ENCODE results near the gene PYGO2. TPM values are rescaled to one million over a fixed set of nuclear protein-coding genes. Genes with fewer than 3 reads are reported as not detected.

The PYGO2 gene, protein sequence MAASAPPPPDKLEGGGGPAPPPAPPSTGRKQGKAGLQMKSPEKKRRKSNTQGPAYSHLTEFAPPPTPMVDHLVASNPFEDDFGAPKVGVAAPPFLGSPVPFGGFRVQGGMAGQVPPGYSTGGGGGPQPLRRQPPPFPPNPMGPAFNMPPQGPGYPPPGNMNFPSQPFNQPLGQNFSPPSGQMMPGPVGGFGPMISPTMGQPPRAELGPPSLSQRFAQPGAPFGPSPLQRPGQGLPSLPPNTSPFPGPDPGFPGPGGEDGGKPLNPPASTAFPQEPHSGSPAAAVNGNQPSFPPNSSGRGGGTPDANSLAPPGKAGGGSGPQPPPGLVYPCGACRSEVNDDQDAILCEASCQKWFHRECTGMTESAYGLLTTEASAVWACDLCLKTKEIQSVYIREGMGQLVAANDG
- total RNA-seq: 17.5 and 20.9 TPM in 2 replicates

GRCh38 chr1:154961207-154962155 is at the start of gene PYGO2:
Gene PYGO2 (minus strand): TSS chr1:154961782. CDS start chr1:154961576, 206 bp downstream.
- DNase-seq (ENCODE audit: extremely low read depth, low read depth, low spot score): no peak

- no peak for DNase-seq (ENCODE audit: extremely low read depth, low read depth, low spot score)
Measured at GRCh38 chr1:155011004-155011416, 49.4 kb upstream of the PYGO2 start.

DNA sequence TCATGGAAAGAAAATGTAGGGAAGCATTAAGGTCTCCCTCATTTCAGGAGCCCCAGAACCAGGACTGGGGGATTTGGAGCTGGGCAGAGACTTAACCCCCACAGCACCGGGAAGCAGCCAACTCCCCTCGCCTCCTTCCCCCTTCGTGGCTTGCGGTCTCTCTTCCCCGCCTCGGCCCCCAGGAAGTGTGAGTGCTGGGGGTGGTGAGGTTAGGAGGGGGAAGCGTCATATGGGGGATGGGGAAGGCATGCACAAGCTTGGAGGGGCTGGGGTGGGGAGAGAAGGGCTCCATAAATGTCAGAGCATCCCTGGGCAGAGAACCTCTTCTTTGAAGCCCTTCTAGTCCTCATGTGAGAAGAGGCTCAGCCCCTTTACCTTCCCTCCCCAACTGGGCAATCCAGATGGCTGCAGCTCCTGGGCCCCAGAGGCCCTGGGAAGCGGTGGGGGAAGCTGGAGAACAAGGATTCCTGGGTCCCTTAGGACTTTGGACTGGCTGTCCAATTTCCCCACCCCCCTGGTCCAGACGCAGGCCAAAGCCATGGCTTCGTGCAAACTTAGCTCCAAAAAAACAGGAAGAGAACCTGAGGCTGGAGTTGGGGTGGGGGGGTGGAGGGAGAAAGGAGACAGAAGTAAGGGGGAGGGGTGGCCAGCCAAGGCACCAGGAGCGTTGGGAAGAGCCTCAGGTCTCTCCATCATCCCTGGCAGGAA is 48.8 kb upstream of the PYGO2 start:
- no peak for DNase-seq (ENCODE audit: extremely low read depth, low read depth, low spot score)

GRCh38 chr1:155009742-155010141 is 48.2 kb upstream of the PYGO2 start:
- no peak for DNase-seq (ENCODE audit: extremely low read depth, low read depth, low spot score)

DNA sequence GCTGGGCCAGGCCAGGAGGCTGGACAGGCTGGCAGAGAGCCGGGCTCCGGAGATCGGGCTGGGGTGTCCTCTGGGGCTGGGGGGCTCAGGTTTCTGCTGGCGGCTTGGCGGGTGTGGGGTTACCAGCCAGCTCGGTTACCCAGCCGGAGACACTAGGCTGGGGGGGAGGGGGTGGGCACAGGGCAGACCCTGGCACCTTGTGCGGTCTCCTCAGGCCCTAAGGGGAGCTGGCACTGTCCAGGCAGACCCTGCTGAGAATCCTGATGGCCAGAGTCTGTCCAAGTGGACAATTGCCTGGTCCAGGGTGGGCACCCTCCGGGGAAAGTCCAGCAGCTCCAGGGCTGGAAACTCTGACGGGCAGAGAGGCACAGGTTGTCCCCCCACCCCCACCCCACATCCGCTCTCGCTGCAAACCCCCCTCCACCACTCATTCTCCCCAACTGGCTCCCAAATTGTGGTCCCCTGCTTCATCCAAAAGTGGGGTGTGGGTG is 47.7 kb upstream of the PYGO2 start:
- DNase-seq (ENCODE audit: extremely low read depth, low read depth, low spot score): no peak

GRCh38 chr1:155008015-155008941 is 46.7 kb upstream of the PYGO2 start:
- DNase-seq (ENCODE audit: extremely low read depth, low read depth, low spot score): no peak

GRCh38 chr1:155007251-155007828 is 45.8 kb upstream of the PYGO2 start:
- no peak for DNase-seq (ENCODE audit: extremely low read depth, low read depth, low spot score)

DNA sequence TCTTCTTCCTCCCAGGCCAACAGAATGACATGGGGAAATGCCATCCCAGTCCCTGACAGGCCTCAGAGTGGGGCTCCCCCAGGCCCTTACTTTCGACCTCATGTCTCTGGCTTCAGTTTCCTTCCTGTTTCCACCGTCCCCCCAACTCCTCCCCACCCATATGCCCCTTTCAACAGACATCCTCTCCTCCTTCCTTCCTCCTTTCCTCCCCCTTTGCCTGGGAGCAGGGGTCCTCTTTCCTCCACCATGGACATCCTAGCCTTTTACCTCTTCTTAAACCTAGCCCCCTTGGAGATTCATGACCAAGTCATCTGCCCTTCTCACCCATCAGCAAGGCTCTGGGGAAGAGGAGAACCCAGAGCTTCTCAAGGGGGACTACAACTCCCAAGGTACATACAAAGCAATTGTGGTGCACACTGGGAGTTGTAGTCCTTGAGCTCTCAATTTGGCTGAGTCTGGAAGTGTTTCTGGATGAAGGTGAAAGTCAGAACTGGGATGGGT is 45.1 kb upstream of the PYGO2 start:
- no peak for DNase-seq (ENCODE audit: extremely low read depth, low read depth, low spot score)

DNA sequence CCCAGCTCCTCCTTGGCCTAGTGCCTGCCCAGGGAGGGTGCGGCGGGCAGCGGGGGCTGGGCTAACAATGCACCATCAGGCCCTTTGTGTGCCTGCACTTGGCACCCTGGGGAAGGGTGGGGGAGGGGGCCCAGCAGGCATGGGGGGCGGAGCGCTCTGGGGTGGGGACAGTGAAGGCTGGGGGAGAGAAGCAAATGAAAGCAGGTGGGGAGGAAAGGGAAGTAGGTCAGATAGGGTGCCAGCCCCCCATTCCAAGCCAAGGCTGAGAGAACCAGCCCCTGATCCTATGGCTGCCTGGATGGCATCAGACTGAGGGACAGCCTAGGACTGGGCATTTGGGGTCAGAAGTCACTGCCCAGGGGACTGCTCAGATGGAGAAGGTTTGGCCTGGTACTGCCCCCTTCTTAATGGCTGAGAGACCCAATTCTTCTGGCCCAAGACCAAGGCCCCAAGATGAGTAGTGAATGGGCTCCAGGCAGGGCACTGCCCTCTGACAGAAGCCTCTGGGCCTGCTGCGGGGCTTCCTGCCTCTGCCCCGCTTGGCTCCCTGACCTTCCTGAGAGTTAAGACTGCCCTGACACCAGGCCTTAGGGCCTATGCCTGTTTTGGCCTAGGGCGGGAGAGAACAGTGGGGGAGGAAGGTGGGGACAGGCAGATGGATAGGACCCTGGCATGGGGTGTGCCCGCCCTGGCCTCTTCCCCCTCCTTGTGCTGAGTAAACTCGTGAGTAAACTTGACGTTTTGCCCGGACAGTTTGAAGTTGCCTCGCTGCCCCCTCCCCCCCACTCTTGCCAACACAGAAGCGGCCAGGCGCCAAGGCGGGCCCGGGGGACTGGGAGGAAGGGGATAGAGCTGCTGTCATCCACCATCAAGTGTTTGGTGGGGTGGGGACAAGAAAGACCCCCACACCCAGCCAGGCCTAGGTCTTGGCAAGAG is 43.8 kb upstream of the PYGO2 start:
- no peak for DNase-seq (ENCODE audit: extremely low read depth, low read depth, low spot score)

DNA sequence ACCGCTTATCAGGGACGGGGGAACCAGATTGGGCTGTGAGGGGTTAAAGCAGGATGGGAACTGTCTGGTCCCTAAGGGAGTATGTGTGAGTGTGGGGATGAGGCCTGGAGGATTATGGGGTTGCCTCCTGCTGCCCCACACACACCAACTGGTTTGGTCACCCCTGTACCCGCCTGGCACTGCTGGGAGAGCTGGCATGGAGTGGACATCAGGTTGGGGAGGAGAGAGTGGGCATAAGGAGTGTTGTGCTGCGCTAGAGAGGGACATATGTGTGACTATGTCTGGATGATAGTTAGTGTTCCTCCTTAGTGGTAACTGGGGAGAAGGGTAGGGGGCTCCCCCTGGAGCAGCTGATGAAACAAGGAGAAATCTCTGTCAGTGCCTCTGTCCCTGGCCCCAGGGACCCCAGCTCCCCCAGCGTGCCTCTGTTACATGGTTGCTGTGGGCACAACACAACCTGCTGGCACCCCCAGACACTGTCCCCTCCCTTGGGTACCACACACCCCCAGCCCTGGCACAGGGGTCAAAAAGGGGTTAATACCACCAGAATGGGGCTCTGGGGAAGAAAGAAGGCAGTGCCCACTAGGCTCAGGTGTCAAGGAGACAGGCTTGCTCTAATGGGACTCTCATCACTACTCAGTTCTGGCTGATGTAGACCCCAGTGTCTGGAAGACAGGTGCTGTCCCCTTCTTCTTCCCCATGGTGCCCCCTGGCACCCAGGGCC is 42.9 kb upstream of the PYGO2 start:
- DNase-seq (ENCODE audit: extremely low read depth, low read depth, low spot score): no peak

DNA sequence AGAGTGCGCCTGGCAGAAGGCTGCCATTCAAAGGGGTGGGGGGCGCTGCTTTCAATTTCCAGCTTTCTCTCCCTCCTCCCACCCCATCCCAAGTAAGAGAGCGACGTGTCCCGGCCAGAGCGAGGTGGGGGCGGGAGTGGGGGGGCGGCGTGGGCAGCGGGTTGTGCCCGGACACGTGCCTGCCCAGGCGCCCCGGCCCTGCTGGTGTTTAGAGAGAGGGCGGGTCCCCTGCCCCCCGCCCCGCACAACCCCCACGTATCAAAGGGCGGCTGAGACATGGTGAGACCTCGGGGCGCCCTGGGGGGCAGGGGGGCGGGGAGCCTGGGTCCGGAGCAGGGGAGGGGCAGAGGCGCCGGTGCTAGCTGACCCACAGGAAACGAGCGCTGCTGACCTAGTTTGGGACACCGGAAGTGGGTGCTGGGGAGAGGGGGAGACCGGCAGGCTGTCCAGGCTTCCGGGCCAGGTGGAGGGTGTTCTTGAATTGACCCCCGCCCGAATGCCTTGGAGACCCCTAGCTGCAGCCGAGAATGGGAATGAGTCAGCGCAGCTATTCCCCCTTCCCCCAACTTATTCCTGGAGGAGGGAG is 42.3 kb upstream of the PYGO2 start:
- no peak for DNase-seq (ENCODE audit: extremely low read depth, low read depth, low spot score)

GRCh38 chr1:155003227-155003765 is 41.7 kb upstream of the PYGO2 start:
- no peak for DNase-seq (ENCODE audit: extremely low read depth, low read depth, low spot score)

DNA sequence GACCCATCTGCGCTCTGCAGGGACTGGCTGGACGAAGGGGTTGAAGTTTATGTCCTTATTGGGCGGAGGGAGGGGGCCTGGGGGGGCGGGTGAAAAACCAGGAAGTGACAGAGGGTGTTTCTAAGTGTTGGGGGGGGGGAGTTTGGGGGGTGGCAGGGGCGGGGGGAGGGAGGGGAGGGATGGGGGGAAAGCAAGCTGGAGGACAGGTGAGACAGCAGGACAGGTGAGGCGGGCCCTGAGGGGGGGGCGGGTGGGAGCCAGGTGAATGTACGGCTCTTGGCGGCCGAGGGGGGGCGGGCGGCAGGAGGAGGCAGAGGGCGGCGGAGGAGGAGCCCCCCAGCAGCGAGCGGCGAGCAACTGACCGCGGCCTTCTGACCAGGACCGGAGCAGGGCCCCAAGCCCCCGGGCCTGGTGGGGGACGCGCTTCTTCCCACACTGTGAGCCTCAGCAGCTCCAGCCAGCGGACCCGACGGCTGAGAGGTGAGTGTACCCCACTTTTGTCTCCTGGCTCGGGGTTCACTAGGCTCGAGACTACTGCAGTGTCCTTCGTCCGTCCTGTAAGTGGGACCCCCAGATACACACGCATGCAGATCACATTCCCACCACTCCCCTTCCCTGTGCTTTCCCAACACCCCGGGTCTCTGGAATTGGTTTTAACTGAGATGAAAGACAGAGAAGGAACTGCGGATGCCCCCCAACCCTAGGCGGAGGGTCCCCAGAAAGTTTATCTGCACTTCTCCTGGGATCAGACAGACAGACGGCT is 41.1 kb upstream of the PYGO2 start, which contains the start of gene ZBTB7B:
TSS of gene ZBTB7B (plus strand) at position 339 of the 763 bp plus-strand sequence. CDS start 11,859 bp downstream, outside the sequence.
- no peak for DNase-seq (ENCODE audit: extremely low read depth, low read depth, low spot score)

DNA sequence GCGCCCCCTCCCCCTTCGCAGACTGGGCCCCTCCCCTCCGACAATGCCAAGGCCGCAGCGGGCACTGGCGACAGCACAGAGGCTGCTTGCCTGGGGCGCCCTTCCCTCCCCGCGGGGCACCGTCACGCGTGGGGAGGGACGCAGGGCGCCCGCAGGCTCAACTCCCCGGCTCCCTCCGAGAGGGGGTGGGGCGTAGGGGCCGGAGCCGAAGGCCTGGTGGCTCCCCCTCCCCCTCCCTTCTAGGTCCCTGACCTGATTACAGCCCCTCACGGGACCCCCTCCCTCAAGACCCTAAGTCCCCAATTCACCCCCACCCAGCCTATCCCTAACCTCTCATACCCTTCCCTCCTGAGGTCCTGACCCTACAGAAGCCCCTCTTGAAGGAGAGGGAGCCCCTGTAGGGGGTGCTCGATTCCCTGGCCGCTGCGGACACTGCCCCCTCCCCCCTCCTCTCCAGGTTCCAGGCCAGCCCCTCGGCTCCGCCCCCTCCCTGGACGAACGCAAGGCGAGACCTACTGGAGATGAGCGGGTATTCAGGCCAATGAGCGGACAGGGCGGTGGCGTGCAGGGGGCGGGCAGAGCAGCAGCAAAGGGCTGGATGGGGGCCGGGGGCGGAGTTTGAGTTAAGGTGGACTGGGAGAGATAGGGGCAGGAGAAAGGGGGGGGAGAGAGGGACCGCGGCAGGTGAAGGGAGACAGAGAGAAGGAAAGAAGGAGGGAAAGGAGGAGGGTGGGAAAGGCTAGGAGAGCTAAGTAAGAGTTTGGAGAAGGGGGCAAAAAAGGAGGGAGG is 40.3 kb upstream of the PYGO2 start:
- peak; percentile 79 for DNase-seq (ENCODE audit: extremely low read depth, low read depth, low spot score)

DNA sequence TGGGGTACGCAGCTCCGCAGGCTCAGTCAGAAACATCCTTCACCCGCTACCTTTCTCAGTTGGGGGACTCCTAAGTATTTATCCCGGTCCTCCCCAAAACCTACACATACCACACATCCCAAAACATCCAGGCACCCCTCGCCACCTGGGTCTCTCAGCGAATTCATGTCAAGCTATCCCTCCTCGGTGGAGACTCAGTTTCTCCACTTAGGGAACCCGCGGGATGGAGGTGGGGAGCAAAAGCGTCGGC is 39.8 kb upstream of the PYGO2 start:
- no peak for DNase-seq (ENCODE audit: extremely low read depth, low read depth, low spot score)
